Cardiac muscle cell (in vitro differentiated cells and primary cell): ENCODE results near the gene ANAPC16. TPM values are rescaled to one million over a fixed set of nuclear protein-coding genes. Genes with fewer than 3 reads are reported as not detected.
"Not testable (repeated sequence)": the region's sequence is repeated elsewhere in the genome, so short reads cannot be mapped to it uniquely, and the experiment has no call there.

Source experiments
- DNase-seq, 2 donors: peaks; one replicate each; pipeline versions ENCODE4 v3.0.0 to v3.0.0-alpha.2; 2010 to 2017; ENCODE audit warnings: low read depth in 1 of 2, low spot score in 1 of 2
- H3K27ac ChIP-seq: fragments of 200-600 bp; sonication (generic); 2 replicates; pipeline ENCODE4 v1.5.1; 2016
- H3K27me3 ChIP-seq: fragments of 200-600 bp; sonication (generic); 2 replicates; pipeline ENCODE4 v1.6.0; 2016; ENCODE audit warnings: control low read depth
- H3K36me3 ChIP-seq: fragments of 200-600 bp; sonication (generic); 2 replicates; pipeline ENCODE4 v1.5.1; 2016; ENCODE audit warnings: control low read depth
- H3K4me1 ChIP-seq: fragments of 200-600 bp; sonication (generic); 2 replicates; pipeline ENCODE4 v1.8.1; 2017; ENCODE audit warnings: low read depth, mild to moderate bottlenecking, mixed run types
- H3K4me3 ChIP-seq: fragments of 200-600 bp; sonication (generic); 2 replicates; pipeline ENCODE4 v1.5.1; 2016; ENCODE audit warnings: mild to moderate bottlenecking
- H3K9me3 ChIP-seq: fragments of 200-600 bp; sonication (generic); 2 replicates; pipeline ENCODE4 v1.5.1; 2017; ENCODE audit warnings: low read depth, mild to moderate bottlenecking, control low read depth
- polyA plus RNA-seq: library from polyadenylated mRNA; unstranded; fragments of >200 nt; fragmentation: Nextera tagmentation; extraction: Ambion mirVana; gene quantifications from 2 replicates; pipeline ENCODE4 v1.2.1, GENCODE V29; 2016
- total RNA-seq: library from RNA; depleted of rRNA; stranded (reverse); fragments of >200 nt; gene quantifications from 2 replicates; pipeline ENCODE4 v1.2.3, GENCODE V29; 2016
- TF ChIP-seq, protein P1 (sequence below): IDR thresholded peaks from 2 replicates; pipeline ENCODE4 v1.5.1; 2012; ENCODE audit warnings: low read depth, mild to moderate bottlenecking, low read length

The ANAPC16 gene
- total and polyA plus RNA-seq, 2 experiments from 2014 or later: 92.2 to 283 TPM

DNA sequence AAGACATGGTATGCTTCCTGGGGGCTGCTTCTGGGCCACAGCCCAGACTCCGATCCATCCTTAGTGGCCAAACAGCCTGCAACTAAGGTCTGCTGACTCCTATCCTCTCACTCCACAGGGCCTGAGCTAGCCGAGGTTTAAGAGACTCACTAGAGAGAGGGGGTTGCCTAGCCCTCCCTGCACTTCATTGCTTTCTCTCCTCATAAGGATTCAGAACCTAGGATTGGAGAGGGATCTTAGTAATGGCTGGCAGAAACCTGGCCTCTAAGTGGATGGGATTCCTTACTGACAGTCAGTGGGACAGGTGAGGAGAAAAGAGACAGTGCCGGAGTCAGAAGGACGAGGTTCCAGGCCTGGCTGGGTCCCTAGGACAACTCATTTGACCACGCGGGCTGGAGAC is 49.7 kb downstream of the ANAPC16 start:
- no peaks in the 10 kb centered on the region for H3K36me3 ChIP-seq
- H3K4me1 ChIP-seq: peaks cover 43% of the 10 kb centered on the region
- no peaks in the 10 kb centered on the region for H3K27me3 ChIP-seq
- DNase-seq: peak in 1 of 2 donors; percentile 60
- H3K27ac ChIP-seq: peak overlapping the region; percentile 87
- no peaks in the 10 kb centered on the region for H3K9me3 ChIP-seq
- TF ChIP-seq, protein P1, sequence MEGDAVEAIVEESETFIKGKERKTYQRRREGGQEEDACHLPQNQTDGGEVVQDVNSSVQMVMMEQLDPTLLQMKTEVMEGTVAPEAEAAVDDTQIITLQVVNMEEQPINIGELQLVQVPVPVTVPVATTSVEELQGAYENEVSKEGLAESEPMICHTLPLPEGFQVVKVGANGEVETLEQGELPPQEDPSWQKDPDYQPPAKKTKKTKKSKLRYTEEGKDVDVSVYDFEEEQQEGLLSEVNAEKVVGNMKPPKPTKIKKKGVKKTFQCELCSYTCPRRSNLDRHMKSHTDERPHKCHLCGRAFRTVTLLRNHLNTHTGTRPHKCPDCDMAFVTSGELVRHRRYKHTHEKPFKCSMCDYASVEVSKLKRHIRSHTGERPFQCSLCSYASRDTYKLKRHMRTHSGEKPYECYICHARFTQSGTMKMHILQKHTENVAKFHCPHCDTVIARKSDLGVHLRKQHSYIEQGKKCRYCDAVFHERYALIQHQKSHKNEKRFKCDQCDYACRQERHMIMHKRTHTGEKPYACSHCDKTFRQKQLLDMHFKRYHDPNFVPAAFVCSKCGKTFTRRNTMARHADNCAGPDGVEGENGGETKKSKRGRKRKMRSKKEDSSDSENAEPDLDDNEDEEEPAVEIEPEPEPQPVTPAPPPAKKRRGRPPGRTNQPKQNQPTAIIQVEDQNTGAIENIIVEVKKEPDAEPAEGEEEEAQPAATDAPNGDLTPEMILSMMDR: no peak
- no peak overlapping the region for H3K4me3 ChIP-seq

DNA sequence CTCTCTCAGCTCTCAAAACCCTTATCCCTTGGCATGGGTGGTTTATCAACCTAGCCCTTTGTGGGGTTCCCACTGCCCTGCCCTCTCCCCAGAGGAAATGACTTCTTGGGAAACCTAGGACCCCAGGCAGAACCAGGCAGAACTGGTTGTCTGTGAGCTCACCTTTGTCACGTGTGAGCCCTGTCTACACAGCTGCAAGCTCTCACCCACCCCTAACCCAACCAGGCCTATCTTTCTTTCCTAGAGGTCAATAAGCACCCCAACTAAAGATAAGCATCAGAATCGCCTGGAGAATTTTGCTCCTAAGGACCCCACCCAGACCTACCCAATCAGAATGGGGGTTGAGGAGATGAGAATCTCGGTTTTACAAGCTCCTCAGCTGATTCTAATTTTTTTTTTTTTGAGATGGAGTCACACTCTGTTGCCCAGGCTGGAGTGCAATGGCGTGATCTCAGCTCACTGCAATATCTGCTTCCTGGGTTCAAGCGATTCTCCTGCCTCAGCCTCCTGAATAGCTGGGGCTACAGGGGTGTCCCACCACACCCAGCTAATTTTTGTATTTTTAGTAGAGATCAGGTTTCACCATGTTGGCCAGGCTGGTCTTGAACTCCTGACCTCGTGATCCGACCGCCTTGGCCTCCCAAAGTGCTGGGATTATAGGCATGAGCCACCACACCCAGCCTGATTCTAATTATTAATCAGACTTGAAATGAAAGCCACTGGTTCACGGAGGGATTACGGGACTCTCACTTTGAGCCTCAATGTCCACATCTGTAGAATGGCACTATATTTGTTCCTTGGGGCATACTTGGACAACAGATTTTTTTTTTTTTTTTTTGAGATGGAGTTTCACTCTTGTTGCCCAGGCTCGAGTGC is 50.4 kb downstream of the ANAPC16 start:
- Histone ChIP-seq H3K27me3 (no peaks in the 10 kb centered on the region), H3K4me3 (no peak overlapping the region), H3K36me3 (no peaks in the 10 kb centered on the region), H3K9me3 (no peaks in the 10 kb centered on the region), H3K27ac (peak overlapping the region; percentile 87), H3K4me1 (peaks cover 47% of the 10 kb centered on the region)
- DNase-seq: no peak
- TF ChIP-seq, protein P1: no peak

DNA sequence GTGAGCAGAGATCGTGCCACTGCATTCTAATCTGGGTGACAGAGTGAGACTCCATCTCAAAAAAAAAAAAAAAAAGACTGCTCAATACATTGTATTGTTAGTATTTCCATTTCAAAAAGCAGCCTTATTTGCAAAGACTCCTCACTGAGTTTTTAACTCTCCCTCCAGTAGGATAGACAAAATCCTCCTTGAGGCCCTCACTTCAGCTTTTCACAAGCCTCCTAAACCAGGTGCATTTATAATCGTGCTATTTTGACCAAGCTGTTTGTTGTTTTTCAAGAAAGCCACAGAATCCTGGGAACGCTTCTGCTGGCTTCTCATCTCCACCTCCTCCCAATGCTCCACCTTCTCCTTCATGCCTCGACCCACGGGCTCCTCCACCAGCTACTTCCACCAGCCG is 51.6 kb downstream of the ANAPC16 start:
- no peaks in the 10 kb centered on the region for H3K36me3 ChIP-seq
- H3K4me1 ChIP-seq: peaks cover 44% of the 10 kb centered on the region
- H3K27me3 ChIP-seq: no peaks in the 10 kb centered on the region
- H3K4me3 ChIP-seq: no peak overlapping the region
- TF ChIP-seq, protein P1: no peak
- H3K9me3 ChIP-seq: no peaks in the 10 kb centered on the region
- no peak for DNase-seq
- H3K27ac ChIP-seq: no peak overlapping the region

DNA sequence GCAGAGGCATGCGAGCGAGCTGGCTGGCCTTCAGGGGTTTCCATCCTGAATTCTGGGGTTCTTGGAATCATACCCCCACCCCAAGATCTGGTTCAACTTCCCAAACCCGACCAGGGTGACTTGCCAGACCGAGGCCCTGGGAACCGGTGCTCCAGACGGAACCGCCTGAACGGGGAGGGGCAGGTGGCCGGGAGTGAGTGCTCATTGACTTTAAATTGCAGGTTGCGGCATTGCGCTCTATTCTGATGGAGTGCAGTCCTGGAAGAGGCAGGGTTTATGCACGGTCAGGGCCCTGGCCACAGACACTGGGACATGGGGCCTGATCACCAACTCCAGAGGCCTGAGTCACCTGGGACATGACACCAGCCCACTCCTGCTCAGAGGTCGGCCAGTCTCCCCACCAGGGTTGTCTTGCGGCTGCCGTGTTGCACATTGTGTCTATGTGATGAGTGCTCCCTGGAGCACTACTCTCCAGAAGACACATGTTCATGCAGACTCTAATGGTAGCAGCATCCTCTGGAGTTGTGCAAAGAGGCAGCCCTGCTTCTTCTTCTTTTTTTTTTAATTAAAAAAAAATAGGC is 52.1 kb downstream of the ANAPC16 start:
- DNase-seq: no peak
- H3K4me3 ChIP-seq: no peak overlapping the region
- no peak overlapping the region for H3K27ac ChIP-seq
- H3K4me1 ChIP-seq: peaks cover 45% of the 10 kb centered on the region
- TF ChIP-seq, protein P1: no peak
- H3K9me3 ChIP-seq: no peaks in the 10 kb centered on the region
- H3K27me3 ChIP-seq: no peaks in the 10 kb centered on the region
- no peaks in the 10 kb centered on the region for H3K36me3 ChIP-seq

DNA sequence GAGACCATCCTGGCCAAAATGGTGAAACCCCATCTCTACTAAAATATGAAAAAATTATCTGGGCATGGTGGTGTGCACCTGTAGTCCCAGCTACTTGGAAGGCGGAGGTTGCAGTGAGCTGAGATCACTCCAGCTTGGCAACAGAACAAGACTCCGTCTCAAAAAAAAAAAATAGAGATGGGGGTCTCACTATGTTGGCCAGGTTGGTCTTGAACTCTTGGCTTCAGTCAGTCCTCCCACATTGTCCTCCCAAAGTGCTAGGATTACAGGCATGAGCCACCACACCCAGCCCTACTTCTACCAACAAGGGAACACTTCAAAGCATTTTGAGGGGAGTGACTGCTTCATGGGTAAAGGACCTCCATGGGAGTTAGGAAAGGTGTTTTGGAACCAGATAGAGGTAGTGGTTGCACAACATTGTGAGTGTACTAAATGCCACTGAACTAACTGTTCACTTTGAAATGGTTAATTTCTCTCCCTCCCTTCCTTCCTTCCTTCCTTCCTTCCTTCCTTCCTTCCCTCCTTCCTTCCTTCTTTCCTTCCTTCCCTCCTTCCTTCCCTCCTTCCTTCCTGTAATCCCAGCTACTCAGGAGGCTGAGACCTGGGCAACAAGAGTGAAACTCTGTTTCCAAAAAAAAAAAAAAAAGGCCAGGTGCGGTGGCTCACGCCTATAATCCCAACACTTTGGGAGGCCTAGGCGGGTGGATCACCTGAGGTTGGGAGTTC is 52.8 kb downstream of the ANAPC16 start:
- H3K9me3 ChIP-seq, H3K36me3 ChIP-seq, H3K4me3 ChIP-seq, H3K27me3 ChIP-seq, DNase-seq, H3K27ac ChIP-seq: not testable (repeated sequence)
- peaks cover 38% of the 10 kb centered on the region for H3K4me1 ChIP-seq
